Measurements from ENCODE around the gene CYP2A6.
A peak's percentile ranks its signal among the peaks of the same experiment; 100 is the strongest.
"Not testable (repeated sequence)": the region's sequence is repeated elsewhere in the genome, so short reads cannot be mapped to it uniquely, and the experiment has no call there.

The CYP2A6 gene

DNA sequence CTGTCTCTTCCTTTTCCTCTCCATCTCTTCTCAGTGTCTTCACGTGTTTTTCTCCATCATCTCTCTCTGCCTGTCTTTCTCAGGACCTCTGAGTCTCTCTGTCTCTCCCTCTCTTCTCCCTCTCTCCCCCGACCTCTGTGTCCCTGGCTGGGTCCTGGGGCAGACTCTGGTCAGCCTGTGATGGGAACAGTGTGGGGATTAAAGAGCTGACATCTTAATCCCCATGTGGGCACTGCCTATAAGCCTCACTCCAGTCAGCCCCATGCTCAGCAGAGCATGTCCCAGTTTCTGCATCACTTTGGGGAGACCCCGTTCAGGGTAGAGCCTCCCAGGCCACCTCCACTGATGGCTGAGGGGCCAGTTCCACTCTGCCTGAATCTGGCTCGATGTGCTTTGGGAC, 35.0 kb downstream of the CYP2A6 start:
- no peak for DNase-seq

DNA sequence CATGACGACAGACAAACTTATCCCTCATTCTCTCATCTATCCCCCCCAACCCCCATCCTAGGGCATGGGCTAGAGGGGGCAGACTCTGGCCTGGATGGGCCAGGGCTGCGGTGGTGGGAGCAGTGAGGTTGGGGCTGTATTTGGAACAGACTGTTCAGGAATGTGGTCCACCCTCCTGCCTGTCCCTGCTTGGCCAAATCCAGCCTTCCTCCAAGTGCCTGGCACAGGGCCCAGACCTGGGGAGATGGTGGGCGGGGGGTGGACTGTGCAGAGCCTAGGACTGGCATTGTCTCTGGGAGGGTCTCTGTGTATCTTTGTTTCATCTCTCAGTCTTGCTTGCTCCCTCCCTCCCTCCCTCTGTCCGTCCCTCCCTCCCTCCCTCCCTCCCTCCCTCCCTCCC, 37.1 kb downstream of the CYP2A6 start:
- DNase-seq = no peak

DNA sequence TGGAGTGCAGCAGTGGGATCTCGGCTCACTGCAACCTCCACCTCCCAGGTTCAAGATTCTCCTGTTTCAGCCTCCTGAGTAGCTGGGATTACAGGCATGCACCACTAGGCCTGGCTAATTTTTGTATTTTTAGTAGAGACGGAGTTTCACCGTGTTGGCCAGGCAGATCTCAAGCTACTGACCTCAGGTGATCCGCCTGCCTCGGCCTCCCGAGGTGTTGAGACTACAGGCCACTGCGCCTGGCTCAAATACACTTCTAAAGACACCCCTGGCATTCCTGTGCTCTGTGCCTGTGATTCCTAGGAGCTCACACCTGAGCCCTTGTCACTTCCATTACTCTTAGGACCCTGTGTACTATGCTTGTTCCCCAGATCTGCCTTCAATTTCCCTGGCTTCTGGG, 37.7 kb downstream of the CYP2A6 start:
- not testable (repeated sequence) for DNase-seq

DNA sequence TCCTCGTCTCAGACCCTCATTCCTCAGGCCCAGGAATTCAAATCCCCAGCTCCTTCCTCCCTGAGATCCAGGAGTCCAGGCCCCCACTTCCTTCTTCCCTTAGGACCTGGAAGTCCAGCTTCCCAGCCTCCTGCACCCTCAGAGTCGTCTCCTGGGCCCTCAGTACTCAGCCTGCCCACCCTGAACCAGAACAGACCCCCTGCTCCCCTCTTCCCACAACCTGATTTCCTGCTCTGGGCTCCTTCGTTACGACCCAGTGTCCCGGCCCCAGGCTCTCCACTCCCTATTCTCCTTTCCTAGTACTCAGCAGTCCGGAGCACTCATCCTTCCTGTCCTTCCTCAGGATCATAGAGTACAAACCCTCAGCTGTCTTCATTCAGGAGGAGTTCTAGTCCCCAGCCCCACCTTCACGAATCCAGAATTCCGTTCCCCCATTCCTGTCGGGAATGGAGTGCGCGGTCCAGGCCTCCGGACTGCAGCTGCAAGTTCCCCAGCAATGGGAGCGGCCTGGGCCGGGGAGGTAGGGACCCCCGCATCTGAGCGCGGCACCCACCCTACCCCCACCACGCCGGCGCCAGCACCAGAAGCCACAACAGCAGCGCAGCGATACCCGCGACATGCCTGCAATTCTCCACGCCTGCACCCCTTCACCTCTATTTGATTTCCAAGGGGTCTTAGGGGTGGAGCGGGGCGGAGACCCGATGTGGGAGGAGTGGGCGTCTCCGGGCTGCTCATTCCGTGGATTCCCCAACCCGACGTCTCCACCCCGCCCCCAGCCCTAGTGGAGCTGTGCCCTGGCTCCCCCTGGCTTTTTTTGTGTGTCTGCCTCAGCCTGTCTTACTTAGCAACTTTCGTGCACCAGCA, 38.5 kb downstream of the CYP2A6 start:
- no peak for DNase-seq

DNA sequence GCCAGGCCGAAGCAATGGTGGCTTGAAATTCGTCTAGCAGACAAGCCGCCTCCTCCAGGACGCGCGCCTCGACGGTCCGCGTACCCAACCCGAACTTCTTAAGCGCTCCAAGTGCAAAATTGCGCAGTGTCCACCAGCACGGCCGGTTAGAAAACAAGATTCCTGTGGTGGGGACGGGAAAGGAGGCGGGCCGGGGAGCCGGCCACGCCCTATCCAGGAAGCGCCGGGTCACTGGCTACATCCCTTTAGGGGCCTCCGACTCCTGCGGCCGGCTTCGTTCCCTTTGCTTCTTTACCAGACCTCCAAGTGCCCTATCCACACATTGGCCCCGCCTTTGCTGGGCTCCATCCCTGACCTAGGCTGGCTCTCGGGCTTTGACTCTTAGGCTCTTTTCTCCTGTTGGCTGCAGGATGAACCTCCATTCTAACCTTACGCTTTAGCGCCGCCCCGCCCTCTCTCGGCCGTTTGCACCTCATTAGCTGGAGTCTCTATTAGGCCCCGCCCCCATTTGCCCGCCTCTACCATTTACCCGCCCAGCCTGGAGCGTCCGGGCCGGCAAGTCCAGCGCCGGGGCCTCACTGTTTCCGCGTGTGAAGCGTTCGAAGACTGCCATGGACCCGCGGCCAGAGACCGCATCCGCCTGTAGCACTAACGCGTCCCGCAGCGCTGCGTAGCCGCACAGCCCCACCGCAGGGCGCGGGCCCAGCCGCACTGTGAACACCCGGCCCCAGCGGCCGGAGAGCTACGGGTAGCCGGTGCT, 39.4 kb downstream of the CYP2A6 start:
- DNase-seq = peak; percentile 46

- DNase-seq = no peak
These were observed 40.1 kb downstream of the CYP2A6 start for GRCh38 chr19:40810160-40810559.

- no peak for DNase-seq
These were observed 40.7 kb downstream of the CYP2A6 start for GRCh38 chr19:40809358-40810086.

GRCh38 chr19:40808497-40808896, 41.8 kb downstream of the CYP2A6 start:
- no peak for DNase-seq

- DNase-seq = no peak
These were observed 42.3 kb downstream of the CYP2A6 start for GRCh38 chr19:40808021-40808325.

- DNase-seq = no peak
These were observed 42.9 kb downstream of the CYP2A6 start for GRCh38 chr19:40807147-40808020.

- peak; percentile 90 for DNase-seq
These were observed 43.7 kb downstream of the CYP2A6 start for GRCh38 chr19:40806423-40807146.

- peak; percentile 68 for DNase-seq
These were observed 44.9 kb downstream of the CYP2A6 start for GRCh38 chr19:40805258-40805868.

DNA sequence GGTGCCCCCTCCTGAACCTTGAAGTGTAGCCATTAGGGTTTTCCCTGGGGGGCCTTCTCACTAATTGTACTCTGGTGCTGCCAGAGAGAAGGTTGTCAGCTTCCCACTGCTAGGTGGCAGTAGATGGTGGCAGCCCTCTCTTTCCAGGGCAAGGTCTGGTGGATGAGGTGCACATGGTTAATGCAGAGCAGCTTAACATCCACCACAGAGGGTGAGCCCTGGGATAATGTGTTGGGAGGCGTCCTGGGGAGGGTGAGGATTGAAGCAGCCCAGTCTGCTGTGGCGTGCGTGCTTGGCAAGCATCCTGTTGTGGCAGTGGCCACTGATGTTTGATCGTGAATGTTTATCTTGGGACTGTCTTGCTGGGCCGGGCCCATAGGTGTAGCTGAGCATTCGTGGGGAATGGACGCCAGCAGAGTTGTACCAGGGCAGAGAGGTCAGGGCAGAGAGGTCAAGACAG, 45.4 kb downstream of the CYP2A6 start:
- no peak for DNase-seq

DNA sequence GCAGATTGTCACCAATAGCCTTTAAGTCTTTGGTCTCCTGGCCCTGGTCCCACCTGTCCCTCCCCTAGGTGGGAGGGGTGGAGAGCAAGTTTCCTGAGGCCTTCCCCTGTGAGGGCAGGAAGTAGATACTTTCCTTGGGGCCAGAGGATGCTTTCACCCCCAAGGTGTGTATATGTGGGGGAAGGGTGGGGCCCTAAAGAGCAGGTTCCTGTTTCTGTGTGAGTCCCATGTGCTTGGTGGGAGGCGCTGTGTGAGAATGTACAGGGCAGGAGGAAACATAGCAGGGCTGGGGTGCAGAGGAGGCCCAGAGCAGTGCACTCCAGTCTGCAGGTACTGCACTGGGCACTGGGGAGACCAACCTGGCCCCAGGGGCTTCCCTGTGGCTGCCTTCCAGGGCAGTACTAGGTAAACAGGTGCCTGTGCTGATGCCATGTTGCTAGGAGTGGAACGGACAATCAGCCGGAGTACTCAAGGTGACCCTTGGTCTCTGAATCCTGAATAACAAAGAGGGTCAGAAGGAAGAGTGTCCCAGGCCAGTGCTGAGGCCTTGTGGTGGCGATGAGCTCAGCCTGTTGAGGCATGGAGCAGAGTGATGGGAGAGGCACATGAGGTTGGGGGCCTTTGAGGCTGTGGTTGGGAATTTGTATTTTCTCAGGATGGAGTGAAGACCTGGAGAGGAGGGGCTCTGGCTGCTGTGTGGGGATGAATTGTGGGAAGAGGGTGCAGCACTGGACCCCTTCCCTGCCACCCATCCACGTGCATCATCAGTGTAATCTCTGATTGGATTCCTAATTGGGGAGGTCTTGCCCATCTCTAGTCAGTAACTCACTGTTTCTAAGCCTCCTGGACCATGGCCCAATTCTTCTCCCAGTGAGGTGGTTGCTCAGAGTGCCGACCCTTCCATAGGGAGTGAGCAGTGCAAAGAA, 46.1 kb downstream of the CYP2A6 start:
- DNase-seq = peak; percentile 87

- DNase-seq = no peak
These were observed 46.9 kb downstream of the CYP2A6 start for GRCh38 chr19:40803170-40803856.

DNA sequence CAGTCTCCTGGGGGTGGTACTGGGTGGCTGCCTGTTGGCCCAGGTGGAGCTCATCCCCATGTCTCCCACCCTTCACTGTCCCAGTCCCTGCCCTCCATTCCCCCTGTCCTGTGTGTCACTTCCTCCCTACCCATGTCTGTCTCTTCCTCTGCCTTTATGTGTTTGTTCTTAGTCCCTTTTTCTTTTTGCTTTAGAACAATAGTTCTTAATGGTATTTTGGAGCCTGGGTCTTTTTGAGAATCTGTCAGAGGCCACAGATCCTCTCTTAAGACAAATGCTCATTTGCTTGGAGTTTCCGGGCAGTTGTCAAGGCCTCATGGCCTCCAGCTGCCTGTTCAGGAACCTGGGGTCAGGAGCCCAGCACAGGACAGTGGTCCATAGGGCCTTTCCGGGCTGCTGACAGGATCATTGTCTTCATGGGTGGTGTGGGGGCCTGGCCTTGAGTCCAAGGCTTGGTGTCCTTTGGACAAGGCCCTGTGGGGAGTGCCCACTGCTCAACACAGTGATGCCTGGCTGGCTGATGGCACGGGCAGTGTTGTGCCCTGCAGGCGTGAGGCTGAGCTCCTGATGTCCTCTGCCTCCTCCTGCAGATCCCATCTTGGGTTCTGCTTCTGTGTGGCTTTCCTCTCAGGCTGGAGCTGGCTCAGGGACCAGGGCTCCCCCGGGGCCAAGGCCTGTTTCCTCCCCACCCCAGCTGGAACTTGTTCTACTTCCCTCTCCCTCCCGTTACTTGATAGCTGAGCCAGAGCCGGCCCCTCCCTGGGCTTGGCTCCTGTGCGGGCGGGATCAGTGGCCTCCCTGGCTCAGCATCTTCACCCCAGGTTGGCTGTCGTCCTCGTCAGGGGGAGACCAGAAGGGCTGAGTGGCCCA, 47.7 kb downstream of the CYP2A6 start:
- no peak for DNase-seq

DNA sequence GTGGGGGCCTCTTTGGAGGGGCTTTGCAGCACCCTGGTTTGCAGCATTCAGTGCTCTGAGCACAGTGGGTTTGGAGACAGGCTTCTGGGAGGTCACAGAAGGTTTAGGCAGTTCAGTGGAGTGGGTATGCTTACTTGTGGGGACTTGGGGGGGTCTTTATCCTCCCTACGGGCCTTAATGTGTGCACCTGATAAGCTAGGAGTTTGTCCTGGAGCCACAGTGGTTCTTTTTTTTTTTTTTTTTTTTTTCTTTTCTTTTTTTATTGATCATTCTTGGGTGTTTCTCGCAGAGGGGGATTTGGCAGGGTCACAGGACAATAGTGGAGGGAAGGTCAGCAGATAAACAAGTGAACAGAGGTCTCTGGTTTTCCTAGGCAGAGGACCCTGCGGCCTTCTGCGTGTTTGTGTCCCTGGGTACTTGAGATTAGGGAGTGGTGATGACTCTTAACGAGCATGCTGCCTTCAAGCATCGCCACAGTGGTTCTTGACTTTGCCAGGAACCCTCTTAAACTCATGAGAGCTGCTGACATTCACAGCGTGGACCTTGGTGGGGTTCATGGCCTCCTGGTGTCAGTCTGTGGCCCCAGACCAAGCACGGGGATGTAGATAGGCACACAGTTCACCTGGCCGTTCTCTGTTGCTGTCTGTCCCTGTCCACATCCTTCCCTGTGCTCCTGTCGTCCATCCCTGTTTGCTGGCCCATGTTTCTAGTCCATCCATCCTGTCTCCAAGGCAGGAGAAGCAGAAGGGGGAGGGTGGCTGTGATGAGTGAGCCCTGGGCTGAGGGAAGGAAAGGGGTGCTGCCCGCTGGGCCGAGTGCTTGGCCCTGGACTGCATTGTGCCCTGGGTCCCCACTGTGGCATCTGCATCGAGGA, 48.6 kb downstream of the CYP2A6 start:
- DNase-seq = no peak

- DNase-seq = no peak
These were observed 49.3 kb downstream of the CYP2A6 start for GRCh38 chr19:40800997-40801377.

Measured in CD4-positive, alpha-beta T cell treated with Interleukin-4 for 4 hours (primary cell).